Measurements from ENCODE around the gene MTR.

The MTR gene

DNA sequence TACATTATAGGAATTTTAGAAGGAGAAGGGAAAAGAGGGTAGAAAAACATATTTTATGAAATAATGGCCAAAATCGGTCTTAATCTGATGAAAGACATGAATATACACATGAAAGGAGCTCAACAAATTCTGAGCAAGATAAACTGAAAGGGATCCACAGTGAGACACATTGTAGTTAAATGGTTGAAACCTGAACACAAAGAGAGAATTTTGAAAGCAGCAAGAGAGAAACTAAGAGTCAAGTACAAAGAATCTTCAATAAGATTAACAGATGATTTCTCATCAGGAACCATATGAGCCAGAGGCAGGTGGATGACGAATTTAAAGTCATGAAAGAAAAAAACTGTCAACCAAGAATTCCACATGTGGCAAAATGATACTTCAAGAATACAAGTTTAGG is 15.8 kb upstream of the MTR start:
- DNase-seq = no peak

DNA sequence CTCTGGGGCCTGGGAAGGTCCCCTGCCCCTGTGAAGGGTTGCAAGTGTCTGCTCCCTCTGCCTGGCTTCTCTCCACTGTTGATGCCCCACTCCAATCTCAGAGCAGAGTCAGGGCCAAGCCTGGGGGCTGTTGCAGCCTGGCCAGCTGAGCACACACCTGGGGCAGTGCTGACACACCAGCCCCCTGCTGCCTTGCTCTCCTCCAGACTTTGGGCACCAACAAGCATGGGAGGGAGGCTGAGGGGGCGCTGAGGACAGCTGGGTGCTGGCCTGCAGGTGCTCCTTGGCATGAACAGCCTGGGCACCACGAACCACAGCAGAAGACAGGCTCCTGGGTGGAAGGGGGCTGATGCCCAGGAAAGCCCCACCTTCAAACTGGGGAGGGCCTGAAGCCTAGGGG is 9.6 kb upstream of the MTR start:
- no peak for DNase-seq

DNA sequence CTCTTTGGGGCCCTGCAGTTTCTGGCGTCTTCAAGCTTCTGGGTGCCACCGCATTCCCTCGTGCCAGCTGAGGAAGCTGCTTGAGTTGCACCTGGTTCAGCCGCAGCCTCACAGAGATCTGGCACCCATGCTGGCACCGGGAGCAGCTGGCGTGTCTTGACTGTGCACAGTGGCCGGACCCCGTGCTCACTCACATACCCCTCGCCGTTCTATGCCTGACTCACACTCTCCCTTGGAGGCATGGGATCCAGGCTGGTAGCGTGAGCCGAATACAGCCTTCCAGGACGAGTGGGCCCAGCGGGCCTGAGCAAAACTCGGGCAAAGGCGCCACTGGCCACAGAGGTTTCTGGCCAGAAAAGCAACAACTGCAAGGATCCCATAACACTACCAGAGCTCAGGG is 8.6 kb upstream of the MTR start:
- DNase-seq = no peak

DNA sequence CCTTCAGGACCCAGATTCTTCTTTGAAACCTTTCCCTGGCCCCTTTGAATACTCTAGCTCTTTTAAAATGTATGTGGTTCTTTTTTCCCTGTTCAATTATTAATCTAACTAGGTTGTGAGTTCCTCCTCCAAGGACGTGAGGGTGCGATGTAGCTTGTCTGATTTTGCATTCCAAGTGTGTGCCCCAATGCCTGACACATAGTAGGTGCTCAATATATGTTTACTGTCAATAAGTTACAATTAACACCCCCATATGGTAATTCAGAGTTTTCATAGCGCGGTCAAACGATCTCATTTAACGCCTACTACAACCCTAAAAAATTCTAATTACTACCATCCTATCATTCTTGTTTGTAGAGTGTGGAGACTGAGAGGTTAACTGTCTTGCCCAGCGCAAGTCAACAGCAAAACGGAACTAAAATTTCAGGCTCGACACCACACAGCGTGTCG is 482 bp upstream of the MTR start:
- DNase-seq = no peak

DNA sequence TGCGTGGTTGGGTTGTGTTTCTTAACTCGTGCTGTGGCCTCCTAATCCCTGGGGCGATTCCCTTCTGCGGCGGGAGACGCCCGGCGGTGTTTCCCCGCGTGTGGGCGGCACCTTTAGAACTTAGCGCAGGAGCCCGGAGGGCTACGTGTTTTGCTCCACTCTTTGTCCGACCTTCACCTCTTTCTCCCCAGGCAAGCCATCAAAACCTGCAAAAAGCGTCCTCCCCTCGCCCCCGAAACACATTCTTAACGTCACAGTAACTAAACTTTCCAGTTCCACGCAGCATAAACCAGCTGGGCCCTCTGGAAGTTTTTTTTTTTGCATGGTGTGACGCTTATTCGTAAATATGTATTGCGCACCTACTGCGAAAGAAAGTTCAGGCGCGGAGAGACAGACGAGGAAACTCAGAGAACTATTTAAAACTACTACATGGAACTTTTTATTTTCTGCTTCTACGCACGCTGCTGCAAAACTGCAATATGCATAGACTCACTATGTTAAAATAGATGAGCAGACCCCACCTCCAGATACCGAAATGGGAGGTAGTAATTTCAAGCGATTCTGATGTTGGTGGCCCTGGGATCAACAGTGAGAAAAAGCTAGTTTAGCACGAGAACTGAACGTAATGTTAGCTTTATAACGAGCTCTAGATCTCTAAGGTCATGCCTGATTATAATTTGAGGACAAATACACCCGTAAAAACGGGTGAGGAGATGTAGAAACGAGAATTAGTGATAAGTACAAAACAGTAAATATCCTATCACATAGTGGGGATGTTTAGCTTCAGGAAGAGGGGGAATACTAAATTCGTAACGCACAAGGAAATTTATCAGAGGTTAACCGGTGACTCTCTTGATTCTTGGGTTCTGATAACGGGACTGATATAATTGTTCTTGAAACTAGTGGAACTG is 920 bp downstream of the MTR start:
- DNase-seq = no peak

DNA sequence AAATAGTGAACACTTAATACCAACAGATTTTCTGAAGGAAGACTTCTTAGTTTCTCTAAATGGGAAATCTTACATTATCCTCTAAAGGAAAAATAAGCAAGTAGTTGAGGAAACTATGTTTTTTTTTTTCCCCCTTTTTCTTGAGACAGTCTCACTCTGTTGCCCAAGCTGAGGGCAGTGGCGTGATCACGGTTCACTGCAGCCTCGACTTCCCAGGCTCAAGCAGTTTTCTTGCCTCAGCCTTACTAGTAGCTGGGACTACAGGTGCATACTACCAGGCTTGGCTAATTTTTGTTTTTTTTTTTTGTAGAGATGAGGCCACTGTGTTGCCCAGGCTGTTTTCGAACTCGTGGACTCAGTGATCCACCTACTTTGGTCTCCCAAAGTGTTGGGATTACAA is 3.9 kb downstream of the MTR start:
- no peak for DNase-seq

DNA sequence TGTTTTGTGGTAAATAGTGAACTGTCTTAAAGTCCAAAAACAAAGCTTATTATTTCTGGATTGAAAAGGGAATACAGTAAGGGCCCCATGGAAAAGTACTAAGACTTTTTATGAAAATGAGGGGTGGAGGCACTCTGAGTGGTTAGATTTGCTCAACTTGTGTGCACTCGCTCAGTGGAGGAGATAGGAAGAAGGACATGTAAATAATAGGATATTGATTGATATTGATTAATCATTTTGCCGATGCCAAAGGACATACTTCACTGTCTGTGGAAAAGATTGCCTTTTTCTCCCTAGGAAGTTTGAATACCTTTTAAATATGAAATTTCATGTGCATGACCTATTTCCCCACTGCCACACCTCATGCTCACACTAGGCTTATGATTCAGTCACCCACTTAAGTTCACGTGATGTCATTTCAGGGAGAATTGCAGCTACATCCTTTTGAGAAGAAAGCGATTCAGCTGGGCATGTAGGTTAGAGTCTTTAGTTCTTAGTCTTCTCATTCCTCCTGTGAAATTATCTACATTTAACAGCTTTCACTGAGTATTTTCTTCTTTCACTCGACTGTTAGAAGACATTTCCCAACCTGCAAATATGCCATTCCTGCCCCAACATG is 5.0 kb downstream of the MTR start:
- no peak for DNase-seq

DNA sequence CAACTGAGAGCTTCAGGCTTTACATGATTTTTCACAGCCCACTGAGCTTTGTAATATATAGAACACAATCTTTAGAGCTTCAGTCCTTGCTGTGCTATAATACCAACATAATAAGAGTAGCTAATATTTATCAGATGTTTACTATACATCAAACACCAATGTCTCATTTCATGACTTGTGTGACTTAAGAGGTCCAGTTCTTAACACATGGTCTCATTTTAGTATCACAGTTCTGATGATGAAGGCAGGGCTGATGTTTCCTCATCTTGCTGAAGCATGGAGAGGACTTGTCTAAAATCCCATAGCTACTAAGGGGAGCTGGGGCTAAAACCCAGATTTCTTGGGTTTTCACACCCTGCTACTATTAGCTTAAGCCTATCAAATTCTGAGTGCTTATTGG is 5.5 kb downstream of the MTR start:
- no peak for DNase-seq

DNA sequence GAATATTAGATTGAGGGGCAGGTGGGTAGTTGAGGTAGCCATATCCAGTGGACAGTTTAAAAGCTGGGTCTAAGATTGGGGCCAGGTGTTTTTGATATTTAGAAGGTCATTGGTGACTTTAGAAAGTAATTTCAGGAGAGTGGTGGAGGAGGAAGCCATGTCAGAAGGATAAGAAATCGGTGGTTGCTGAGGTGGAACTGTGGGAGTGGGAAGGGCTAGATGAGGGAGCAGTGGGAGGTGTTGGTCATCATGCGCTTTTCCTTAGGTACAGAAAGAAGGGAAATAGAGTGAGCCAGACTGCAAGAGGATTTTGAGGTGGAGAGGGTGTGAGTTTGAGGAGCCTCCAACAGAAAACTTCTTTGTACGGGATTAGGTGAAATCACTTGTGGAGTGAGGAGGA is 7.2 kb downstream of the MTR start:
- no peak for DNase-seq

DNA sequence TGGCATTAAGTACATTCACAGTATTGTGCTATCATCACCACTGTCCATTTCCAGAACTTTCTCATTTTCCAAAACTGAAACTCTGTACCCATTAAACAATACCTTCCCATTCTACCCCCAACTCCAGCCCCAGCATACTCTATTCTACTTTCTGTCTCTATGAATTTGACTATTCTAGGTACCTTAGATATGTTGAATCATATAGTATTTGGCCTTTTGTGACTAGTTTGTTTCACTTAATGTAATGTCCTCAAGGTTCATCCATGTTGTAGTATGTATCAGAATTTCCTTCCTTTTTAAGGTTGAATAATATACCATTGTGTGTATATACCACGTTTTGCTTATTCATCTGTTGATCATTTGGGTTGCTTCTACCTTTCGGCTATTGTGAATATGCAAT is 11.5 kb downstream of the MTR start:
- no peak for DNase-seq

DNA sequence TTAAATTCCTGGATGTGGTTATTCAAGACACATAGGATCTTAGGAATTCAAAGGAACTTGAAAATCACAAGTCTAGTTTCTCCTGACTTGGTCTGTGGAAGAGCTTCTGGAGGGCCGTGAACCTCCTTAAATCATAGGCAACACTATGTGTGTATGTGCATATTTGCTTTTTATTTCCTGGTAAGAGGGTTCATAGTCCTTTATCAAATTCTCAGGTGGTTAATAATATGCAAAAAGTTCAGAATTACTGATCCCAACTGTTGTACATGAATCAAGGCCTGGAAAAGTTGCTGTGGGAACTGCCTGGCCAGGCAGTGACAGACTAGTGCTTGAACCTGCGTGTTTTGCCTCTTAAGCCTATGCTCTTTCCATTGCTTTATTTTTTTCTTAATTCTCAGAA is 12.9 kb downstream of the MTR start:
- no peak for DNase-seq

DNA sequence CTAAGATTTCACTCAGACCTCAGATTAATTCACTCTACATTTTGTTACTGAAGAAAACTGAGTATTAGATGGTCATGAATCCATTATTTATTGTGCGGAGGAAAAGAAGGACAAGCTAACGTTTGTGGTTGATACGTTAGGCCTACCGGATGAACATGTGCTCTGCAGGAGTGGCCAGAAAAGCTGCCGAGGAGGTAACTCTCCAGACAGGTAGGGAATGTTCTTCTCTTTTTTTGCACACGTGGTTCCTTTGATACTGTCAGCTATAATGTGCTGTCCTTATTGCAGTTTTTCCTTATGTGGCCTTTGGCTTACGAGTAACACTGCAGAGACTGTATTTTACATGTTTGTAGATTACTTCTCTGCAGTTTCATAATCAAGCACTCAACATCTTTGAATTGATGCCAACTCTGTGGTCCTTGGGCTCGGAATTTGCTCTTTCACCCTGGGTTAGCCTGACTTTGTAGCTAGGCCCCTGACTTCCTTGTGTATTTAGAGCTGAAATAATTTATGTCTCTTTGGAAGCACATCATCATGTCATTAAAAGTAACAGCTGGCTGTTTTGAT is 13.6 kb downstream of the MTR start:
- DNase-seq = no peak

DNA sequence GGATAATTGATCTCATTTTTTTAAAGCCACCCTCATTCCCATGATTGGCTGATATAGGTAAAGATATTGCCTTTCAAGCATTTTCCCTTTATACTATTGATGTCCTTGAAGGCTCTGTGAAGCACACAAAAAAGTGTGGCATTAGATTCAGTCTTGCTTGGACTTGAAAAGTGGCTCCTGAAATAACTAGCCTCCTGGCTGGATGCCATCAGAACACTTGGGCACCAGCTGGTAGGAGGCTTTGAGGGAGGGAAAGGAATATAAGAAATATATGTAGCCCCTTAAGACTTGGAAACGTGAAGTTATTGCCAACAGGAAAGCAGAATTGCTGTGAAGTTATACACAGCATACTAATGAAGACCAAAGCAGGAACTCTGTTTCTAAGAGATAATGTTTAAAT is 14.1 kb downstream of the MTR start:
- no peak for DNase-seq

DNA sequence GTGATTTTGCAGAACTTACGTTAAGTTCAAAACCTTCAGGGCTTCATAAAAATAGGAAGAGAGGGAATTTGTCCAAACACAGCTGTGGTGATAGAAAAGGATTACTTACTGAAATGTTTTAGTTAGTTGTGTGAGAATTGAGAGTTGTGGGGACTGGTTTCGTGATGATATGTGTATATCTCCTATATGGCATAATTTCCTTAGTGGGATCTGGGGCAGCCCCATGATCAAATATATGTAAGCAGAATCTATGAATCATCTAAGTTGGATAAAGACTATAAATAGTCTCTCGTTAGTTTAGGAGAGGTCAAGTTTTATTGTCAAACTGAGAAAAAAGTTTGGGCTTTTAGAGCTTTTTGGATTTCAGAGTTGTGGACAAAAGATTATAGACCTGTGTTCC is 14.9 kb downstream of the MTR start:
- no peak for DNase-seq

DNA sequence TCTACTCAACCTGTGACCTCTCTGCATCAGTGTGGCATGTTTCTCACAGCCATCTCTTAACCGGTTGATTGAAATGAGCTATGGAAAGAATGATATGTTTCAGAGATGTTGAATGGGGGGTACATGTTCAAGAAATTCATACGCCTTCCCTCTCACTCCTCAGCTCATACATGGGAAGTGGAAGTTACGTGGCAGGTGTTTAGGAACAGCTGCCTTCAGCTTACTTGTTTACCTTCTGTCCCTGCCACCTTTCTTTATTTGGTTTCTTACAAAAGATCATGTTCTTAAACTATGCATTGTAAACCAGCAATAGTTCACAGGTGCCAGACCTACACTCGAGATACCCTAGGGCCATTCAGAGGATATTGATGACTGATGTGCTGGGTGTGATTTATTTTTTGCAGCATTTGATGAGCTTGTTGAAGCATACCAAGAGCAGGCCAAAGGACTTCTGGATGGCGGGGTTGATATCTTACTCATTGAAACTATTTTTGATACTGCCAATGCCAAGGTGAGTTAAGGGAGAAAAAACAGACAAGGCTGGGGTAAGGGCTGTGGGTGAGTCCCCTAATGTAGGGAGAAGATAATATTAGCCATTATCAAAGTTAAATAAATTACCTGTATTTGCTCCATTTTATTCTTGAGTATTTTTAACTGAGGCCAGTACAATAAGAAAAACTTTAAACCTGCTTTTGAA is 17.4 kb downstream of the MTR start:
- DNase-seq = no peak

DNA sequence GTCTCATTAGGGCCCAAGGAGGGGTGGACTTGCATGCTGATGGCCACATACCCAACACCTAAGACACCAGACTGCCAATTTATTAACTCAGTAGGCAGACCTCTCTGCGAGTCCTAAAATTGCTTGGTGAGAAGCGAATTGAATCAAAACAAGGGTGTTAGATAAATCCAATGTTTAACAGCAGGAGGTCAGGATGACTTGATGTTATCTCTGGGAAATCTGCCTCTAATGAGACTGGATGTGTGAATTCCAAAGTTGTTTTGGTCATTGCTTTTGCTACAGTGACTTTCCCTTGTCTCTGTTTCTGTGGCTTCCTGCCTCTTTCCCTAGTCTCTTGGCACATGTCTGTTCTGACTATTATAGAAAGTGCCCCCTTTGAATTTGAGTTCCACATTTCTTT is 20.8 kb downstream of the MTR start:
- DNase-seq = no peak

DNA sequence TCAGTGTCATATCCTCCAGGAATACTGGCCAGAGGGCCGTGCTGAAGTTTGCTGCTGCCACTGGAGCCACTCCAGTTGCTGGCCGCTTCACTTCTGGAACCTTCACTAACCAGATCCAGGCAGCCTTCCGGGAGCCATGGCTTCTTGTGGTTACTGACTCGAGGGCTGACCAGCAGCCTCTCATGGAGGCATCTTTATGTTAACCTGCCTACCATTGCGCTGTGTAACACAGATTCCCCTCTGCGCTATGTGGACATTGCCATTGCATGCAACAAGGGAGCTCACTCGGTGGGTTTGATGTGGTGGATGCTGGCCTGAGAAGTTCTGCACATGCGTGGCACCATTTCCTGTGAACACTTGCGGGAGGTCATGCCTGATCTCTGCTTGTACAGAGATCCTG is 24.8 kb downstream of the MTR start:
- DNase-seq = no peak

DNA sequence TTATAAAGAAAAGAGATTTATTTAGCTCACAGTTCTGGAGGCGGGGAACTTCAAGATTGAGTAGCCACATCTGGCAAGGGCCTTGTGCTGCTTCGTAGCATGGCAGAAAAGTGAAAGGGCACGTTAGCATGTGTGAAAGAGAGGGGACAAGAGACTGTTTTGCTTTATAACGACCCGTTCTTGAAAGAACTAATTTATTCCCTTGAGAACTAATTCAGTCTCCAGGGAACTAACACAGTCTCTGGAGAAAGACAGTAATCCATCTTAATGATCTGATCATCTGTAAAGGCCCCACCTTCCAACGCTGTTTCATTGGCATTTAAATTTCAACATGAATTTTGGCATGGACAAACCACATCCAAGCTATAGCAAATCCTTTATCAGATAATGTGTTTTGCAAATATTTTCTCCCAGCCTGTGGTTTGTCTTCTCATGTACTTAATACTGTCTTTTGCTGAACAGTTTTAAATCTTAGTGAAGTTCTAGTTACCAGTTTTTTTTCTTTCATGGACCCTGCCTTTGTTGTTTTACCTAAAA is 26.1 kb downstream of the MTR start:
- no peak for DNase-seq

DNA sequence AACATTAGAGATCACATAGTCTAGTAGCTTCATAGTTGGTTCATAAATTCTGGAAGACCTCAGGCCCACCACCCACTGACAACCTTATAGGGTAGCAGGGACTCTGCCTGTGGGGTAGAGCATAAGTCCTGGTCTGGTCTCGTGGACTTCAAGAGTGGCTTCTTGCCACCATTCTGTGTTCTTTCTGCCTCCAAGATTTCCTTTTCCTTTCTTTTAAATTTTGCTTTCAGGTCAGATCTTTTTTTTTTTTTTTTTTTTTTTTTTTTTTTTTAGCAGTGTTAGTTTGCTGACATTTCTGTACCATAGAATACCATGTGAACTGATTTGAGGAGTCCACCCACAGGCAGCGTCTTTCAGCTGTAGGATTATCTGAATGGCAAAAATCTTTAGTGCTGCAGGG is 28.5 kb downstream of the MTR start:
- no peak for DNase-seq

DNA sequence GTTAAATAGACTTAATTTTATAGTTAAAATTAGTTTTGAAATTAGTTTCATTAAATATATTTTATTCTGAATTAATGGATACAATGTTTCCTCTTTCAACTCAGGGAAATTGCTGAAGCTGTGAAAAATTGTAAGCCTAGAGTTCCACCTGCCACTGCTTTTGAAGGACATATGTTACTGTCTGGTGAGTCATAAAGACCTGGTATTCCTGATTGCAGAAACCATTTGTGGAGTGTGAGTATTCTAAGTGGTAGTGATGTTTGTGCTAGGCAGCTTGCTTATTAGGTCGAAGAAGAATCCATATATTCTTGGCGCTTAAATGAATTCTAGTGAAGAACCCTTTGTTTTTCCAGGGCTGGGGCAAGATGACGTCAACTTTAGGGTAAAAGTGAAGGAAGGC is 34.0 kb downstream of the MTR start:
- DNase-seq = no peak

DNA sequence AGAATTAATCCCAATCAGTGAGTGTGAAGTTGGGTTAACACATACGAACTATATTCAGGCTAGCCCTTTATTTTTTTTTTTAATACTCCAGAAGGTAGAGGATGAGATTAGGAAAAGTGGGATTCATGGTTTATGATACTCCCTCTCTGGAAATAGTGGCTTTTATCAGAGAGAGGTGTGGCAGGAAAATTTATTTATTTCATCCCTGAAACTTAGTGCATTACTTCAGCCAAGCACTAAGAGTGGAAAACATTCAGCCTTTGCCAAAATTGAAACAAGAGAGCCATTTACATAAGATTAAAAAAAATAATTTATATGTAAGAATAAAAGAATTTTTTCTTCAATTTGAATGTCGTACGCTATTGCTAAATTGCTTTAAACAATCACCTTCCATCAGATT is 35.0 kb downstream of the MTR start:
- no peak for DNase-seq

DNA sequence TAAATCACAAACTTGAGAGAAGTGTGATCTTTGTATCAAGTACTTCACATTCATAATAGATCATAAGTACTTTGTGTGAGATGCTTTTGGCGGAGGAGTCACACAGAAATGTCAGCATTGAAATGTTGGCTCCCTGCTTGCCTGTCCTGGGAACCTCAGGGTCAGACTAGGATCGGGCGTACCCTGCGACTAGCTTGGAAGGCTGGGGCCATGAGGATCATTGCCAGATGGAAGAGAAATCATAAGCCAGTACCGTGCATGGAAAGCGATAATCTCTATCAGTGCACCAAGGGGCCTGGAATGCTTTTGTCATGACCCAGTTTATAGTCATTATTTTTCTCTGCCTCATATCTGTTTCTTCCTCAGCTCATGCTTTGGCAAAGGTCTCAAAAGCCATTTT is 35.5 kb downstream of the MTR start:
- DNase-seq = no peak

DNA sequence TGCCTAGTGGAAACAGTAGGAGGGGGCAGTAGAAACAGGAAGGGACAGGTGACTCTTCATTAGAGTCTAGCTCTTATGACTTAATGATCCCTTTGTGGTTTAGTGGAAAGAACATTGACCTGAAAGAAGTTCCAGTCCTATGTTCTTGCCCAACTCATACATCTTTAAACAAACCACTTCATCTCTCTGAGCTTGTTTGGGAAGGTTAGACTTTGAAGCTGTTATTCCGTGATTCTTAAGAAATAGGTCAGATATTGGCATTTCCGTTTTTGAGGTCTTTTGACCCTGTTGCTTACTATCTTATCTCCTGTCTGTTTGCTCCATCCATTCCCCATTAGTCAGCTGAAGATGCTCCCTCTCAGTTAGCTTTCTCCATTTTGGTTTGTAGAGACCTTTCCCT is 38.5 kb downstream of the MTR start:
- DNase-seq = no peak

DNA sequence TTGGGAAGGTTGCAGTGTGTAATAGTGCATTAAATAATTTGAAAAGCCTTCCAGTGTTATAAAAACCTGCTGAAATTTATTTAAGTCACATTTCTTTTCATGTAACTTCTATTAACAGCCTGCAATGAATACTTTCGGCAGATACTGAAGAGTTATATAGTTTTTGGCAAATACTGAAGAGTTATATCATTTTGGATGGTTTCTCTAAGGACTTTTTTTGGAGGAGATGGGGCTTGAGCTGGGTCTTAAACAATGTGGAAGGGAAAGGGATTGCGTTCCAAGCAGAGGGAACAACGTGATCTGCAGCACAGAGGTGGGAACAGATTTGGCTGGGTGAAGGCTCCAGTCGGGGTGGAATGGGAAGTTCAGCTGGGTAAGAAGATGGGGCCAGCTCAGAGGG is 39.8 kb downstream of the MTR start:
- no peak for DNase-seq

Measured in activated CD4-positive, CD25-positive, alpha-beta regulatory T cell treated with anti-CD3 and anti-CD28 coated beads, Interleukin-2, amount 50 U/mL, for 72 hours (primary cell).